Neural crest cell (in vitro differentiated cells): Measurements from ENCODE around the gene EXOC6. TPM values are rescaled to one million over a fixed set of nuclear protein-coding genes. Genes with fewer than 3 reads are reported as not detected.
A peak's percentile ranks its signal among the peaks of the same experiment; 100 is the strongest.

Experiments
- DNase-seq: peaks from one replicate; pipeline ENCODE4 v3.0.0; 2021; ENCODE audit warnings: low read depth, mixed read lengths, low spot score
- H3K27ac Mint-ChIP-seq: one replicate; pipeline ENCODE4 v1.8.0; 2021; ENCODE audit warnings: mild to moderate bottlenecking, mixed read lengths; ENCODE audit not compliant: unreplicated experiment
- H3K27me3 Mint-ChIP-seq: 2 replicates; pipeline ENCODE4 v1.8.0; 2021; ENCODE audit warnings: low read depth, mild to moderate bottlenecking, mixed read lengths
- H3K36me3 Mint-ChIP-seq: 2 replicates; pipeline ENCODE4 v1.8.0; 2021; ENCODE audit warnings: low read depth, mild to moderate bottlenecking, mixed read lengths
- H3K4me1 Mint-ChIP-seq: 2 replicates; pipeline ENCODE4 v1.8.0; 2021; ENCODE audit warnings: mixed read lengths
- H3K4me3 Mint-ChIP-seq: one replicate; pipeline ENCODE4 v1.8.0; 2021; ENCODE audit warnings: mild to moderate bottlenecking, mixed read lengths
- H3K9me3 Mint-ChIP-seq: 2 replicates; pipeline ENCODE4 v1.8.0; 2021; ENCODE audit warnings: mixed read lengths
- total RNA-seq: library from RNA; stranded (reverse); gene quantifications from 2 replicates; pipeline ENCODE4 v1.2.1, GENCODE V29; 2021
- TF ChIP-seq, protein P1 (sequence below): fragments of 200-600 bp; sonication (generic); conservative IDR thresholded peaks from 2 replicates; pipeline ENCODE4 v1.5.0; 2021; ENCODE audit warnings: antibody characterized with exemption, mild to moderate bottlenecking

The EXOC6 gene
- total RNA-seq, 1 donor from 2014 or later: 17.2 TPM

- no peaks in the 10 kb centered on the region for H3K9me3 Mint-ChIP-seq
- no peak overlapping the region for H3K4me3 Mint-ChIP-seq
- no peaks in the 10 kb centered on the region for H3K27me3 Mint-ChIP-seq
- TF ChIP-seq, protein P1, sequence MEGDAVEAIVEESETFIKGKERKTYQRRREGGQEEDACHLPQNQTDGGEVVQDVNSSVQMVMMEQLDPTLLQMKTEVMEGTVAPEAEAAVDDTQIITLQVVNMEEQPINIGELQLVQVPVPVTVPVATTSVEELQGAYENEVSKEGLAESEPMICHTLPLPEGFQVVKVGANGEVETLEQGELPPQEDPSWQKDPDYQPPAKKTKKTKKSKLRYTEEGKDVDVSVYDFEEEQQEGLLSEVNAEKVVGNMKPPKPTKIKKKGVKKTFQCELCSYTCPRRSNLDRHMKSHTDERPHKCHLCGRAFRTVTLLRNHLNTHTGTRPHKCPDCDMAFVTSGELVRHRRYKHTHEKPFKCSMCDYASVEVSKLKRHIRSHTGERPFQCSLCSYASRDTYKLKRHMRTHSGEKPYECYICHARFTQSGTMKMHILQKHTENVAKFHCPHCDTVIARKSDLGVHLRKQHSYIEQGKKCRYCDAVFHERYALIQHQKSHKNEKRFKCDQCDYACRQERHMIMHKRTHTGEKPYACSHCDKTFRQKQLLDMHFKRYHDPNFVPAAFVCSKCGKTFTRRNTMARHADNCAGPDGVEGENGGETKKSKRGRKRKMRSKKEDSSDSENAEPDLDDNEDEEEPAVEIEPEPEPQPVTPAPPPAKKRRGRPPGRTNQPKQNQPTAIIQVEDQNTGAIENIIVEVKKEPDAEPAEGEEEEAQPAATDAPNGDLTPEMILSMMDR: no peak
- peaks cover 10% of the 10 kb centered on the region for H3K4me1 Mint-ChIP-seq
- no peak for DNase-seq
- H3K36me3 Mint-ChIP-seq: no peaks in the 10 kb centered on the region
- no peak overlapping the region for H3K27ac Mint-ChIP-seq
These were observed 28.3 kb downstream of the EXOC6 start for GRCh38 chr10:92876509-92877036.

- H3K27me3 Mint-ChIP-seq: no peaks in the 10 kb centered on the region
- TF ChIP-seq, protein P1: peak; percentile 62
- H3K36me3 Mint-ChIP-seq: no peaks in the 10 kb centered on the region
- H3K4me1 Mint-ChIP-seq: peaks cover 5% of the 10 kb centered on the region
- H3K4me3 Mint-ChIP-seq: no peak overlapping the region
- no peak overlapping the region for H3K27ac Mint-ChIP-seq
- no peak for DNase-seq
- H3K9me3 Mint-ChIP-seq: no peaks in the 10 kb centered on the region
These were observed 32.0 kb downstream of the EXOC6 start for GRCh38 chr10:92880233-92880861.

GRCh38 chr10:92880917-92881316, 32.6 kb downstream of the EXOC6 start:
- Mint-ChIP-seq H3K36me3 (no peaks in the 10 kb centered on the region), H3K9me3 (no peaks in the 10 kb centered on the region), H3K27me3 (no peaks in the 10 kb centered on the region), H3K4me1 (peaks cover 5% of the 10 kb centered on the region), H3K27ac (no peak overlapping the region), H3K4me3 (no peak overlapping the region)
- DNase-seq: no peak
- TF ChIP-seq, protein P1: no peak

DNA sequence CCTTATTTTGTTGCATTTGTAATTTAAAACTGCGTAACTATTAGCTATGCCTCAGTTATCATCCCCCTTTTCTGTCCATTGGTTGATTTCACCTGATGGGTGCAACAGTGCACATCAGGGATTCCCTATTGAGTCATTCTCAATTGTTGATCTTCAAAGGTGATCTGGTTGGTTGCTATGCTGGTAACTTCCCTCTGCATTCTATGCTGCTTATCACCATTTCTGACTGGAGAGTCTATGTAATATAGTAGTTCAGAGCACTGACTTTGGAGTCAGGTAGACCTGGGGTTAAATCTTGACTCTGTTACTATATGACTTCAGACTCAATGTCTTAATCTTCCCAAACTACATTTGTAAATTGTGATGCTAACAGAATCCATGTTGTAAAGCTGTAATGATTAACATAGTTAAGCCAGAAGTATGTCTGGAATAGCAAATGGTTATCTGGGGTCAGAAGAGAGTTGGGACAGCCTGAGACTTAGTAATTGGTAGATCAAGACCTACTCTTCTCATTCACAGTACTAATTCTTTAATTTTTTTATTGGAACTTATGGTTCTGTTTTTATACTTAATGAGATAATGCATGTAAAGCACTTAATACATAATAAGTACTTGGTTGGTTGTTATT, 38.1 kb downstream of the EXOC6 start:
- Mint-ChIP-seq H3K27ac (no peak overlapping the region), H3K4me3 (no peak overlapping the region), H3K4me1 (peaks cover 8% of the 10 kb centered on the region), H3K27me3 (no peaks in the 10 kb centered on the region), H3K36me3 (no peaks in the 10 kb centered on the region), H3K9me3 (no peaks in the 10 kb centered on the region)
- TF ChIP-seq, protein P1: no peak
- DNase-seq: no peak

GRCh38 chr10:92890471-92890870, 42.2 kb downstream of the EXOC6 start:
- no peaks in the 10 kb centered on the region for H3K27me3 Mint-ChIP-seq
- peaks cover 32% of the 10 kb centered on the region for H3K4me1 Mint-ChIP-seq

More at GRCh38 chr10:92890471-92890870, 42.2 kb downstream of the EXOC6 start:
- Mint-ChIP-seq H3K27ac (no peak overlapping the region), H3K9me3 (no peaks in the 10 kb centered on the region), H3K36me3 (no peaks in the 10 kb centered on the region), H3K4me3 (no peak overlapping the region)
- TF ChIP-seq, protein P1: no peak
- no peak for DNase-seq
